Hippocampal formation (tissue), 2 donors: Measurements from ENCODE around the gene UBXN11.
"Not testable (repeated sequence)": the region's sequence is repeated elsewhere in the genome, so short reads cannot be mapped to it uniquely, and the experiment has no call there.

Experiments
- DNase-seq, 2 donors: peaks; one replicate each; lab custom pipeline; 2025; lab: John Stamatoyannopoulos, UW

UBXN11 gene

DNA sequence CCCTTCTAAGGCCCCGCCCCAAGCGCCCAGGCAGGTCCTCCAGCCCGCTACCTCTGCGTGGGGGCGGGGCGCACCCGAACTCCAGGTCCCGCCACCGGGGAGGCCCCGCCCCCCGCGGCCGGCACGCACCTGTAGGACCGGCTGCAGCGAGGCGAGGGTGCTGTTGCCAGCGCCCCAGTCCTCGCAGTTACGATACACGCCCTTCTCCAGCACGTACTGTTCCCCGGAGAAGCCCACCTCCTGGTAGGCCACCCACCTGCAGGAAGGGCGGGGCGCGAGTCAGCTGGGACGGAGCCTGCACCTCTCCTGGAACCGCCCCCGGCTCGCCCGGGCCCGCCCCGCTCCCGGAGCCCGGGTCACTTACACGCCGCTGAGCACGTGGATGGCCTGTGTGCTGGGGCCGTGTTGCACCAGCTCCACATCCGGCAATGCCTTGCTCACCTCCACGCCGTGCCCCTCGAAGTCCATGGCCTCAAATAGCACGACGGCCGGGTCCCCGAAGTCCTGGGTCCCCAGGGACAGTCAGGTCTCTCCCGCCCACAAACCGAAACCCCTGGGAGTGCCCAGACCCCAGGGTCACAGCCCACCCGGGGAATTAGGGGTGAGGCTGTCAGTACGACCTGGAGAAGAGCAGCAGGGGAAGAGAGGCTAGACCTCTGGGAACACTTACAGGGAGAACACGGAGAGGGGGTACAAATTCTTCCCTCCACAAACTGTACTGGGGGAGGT, 30.2 kb upstream of the UBXN11 start:
- DNase-seq, result no peak

GRCh38 chr1:26335774-26336476, 29.5 kb upstream of the UBXN11 start:
- DNase-seq, result no peak

DNA sequence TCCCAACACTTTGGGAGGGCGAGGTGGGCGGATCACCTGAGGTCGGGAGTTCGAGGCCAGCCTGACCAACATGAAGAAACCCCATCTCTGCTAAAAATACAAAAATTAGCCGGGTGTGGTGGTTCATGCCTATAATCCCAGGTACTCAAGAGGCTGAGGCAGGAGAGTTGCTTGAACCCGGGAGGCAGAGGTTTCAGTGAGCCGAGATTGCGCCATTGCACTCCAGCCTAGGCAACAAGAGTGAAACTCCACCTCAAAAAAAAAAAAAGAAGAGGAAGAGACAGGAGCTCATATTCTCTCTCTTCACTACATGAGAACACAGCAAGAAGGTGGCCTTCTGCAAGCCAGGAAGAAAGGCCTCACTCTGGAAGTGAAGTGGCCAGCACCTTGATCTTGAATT, 26.9 kb upstream of the UBXN11 start:
- not testable (repeated sequence) for DNase-seq

- DNase-seq, result no peak
These were observed 23.8 kb upstream of the UBXN11 start for GRCh38 chr1:26330276-26330675.

- DNase-seq, result not testable (repeated sequence)
These were observed 22.9 kb upstream of the UBXN11 start for GRCh38 chr1:26329380-26329779.

DNA sequence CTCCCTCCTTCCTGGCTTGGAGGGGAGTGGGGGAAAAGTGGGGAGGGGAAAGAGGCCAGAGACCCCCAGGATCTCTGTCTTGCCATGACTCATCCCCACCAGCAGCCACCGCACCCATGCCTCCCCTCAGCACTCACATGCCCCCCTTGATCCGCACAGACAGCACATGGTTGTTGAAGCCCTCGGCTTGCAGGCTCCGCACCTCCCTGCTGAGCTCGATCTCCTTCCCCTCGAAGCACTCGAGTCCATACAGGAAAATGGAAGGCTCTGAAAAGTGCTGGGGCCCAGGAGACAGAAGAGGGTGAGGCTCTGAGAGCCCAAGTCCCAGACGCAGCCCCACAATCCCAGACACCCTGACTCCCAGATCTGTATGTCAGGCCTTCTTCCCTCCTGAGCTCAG, 22.2 kb upstream of the UBXN11 start:
- DNase-seq, result no peak

DNA sequence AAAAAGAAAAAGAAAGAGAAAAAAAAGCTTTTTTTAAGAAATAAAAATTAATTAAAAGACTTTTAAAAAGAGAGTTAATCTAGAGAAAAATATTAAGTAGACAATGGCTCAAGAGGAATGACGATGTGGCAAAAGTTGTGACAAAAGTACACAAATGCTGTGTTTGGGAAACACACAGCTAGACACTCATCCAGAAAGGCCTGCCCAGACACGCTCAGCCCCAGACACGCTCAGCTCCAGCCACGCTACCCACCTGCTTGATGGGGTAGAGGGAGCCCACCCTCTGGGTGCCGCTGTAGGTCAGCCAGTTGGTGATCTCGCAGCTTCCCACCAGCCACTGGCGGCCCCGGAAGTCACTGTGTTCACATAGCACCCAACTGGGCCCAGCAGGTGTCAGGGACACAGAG, 21.5 kb upstream of the UBXN11 start:
- no peak for DNase-seq

DNA sequence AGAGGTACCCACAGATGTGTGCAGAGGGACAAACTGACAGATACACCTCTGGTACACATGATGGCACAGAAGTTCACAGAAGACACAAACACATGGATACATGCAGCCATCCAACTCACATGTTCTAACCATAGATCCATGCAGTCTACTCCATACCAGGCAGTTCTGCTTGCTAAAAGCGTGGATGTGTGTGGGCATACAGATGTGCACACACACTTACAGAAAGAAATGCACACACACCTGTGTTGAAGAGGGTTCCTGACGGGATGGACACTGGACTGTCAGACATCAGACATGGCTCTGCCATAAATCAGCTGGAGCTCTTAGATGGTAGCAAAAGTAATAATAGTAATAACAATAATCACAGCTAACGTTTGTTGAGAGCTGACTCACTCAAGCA, 18.1 kb upstream of the UBXN11 start:
- DNase-seq, result no peak

GRCh38 chr1:26323382-26323781, 16.9 kb upstream of the UBXN11 start:
- no peak for DNase-seq

DNA sequence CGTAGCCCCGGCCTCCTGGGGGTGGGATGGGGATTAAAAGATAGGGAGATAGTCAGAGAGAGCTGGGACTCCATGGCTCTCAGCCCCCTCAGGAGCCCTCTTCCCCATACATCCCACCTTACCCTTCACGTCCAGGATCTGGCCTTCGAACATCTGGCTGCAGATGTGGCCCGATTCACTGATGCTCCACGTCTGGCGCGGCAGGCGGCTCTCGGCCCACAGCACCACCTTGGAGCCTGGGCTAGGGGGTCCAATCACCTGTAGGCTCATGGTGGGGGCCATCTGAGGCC, 15.6 kb upstream of the UBXN11 start:
- no peak for DNase-seq

GRCh38 chr1:26321315-26322041, 15.0 kb upstream of the UBXN11 start:
- DNase-seq, result peak; percentile 75 to 84

DNA sequence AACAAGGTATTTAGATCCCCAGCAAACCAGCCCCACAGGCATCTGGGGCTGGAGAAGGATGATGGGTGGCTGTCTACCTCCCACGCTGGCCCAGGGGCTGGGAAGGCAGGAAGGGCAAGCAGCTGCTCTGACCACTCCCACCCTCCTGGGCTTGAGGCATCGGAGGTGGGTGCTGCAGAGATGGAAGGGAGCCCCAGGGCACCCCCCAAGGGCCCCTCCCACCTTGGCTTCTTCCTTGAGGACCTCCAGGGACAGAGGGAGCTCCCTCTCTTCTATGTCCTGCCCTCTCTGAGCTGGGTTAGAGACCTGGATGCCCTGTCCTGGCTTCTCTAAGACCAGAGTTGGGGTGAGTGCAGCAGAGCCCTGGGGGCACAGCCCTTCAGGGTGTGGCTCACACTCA, 14.5 kb upstream of the UBXN11 start:
- no peak for DNase-seq

DNA sequence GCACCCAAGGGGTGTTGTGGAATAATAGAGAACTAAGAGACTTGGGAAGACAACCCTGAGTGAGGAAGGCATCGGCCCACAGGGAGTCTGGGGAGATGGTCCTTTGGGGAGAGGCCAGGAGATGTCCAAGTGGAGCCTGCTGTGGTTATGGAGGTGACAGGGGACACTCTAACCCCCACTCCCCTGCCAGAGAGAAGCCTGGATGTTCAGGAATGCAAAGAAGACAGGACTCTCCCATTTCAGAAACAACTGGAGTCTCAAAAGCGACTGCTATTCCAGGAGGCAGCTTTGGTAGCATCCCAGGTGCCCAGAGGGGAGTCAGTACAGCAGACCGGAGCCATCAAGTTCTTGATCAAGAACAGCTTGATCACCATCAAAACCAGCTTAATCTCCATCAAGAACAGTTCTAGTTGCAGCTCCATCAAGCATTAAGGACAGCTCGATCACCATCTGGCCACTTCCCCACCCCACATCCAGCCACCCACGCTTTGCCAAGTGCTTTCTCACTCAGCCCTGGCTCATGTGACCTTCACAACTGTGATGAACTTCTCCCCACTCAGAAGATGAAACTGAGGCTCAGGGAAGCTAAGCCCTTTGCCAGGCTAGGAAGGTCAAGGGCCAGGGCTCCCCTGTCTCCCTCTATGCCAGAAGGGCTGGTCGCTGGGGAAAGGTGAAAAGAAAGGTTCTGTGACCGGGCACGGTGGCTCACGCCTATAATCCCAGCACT, 12.1 kb upstream of the UBXN11 start:
- no peak for DNase-seq

DNA sequence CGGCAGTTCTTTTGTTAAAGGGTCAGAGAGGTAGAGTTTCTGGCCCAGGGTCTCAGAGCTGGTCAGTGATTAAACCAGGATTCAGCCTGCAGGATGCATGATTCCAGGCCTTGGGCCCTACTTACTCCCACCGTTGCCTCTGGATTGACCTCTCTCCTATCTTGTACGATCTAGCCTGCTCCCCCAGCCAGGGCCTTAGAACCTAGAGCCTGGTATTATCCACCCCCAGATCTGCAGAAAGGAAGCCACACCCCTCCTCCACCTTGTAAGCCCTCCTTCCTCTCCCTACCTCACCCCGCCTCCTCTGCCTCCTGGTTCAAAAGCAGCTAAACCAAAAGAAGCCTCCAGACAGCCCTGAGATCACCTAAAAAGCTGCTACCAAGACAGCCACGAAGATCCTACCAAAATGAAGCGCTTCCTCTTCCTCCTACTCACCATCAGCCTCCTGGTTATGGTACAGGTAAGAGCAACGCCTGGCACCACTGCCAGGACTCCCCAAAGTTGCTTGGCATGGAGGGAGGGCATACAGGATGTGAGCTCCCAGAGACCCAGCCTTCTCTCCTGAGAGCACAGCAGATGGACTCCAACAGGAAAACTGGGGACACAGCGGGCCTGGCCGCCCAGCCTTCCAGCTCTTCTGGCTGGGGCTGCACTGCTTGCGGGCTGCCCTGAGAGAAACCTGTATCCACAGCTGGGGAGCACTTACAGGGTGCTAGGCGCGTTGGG, 11.3 kb upstream of the UBXN11 start, which contains the start of gene CD52:
CD52 (plus strand) TSS at position 347 of the 726 bp plus-strand sequence; CDS start at position 407, 60 bp downstream.
- DNase-seq, result no peak

DNA sequence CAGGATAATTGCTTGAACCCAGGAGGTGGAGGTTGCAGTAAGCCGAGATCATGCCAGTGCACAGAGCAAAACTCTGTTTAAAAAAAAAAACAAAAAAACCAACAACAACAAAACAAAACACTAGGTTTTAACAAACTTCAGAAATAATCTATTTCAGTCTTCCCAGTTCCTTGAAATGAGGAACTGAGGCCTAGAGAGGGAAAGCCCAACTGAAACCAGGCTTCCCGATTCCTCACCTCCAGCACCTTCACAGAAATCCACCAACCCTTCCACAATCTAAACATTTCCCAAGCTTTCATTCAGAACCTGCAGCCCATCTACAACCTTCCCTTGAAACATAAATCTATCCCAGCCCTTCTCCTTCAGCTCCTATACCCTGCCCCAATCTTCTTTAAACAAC, 10.7 kb upstream of the UBXN11 start:
- no peak for DNase-seq

GRCh38 chr1:26315874-26316850, 9.7 kb upstream of the UBXN11 start:
- no peak for DNase-seq

- DNase-seq, result no peak
These were observed 8.1 kb upstream of the UBXN11 start for GRCh38 chr1:26314501-26314900.

- not testable (repeated sequence) for DNase-seq
These were observed 1.8 kb upstream of the UBXN11 start for GRCh38 chr1:26307966-26308899.

- DNase-seq, result no peak
These were observed 936 bp upstream of the UBXN11 start for GRCh38 chr1:26307363-26307781.
